GM18498 (cell line): ENCODE results near the gene PTPRE.

Source experiments
- ATAC-seq: cut with Tn5 transposase; IDR thresholded peaks from one replicate; pipeline ENCODE4 v1.9.1; 2021; ENCODE audit warnings: mild to moderate bottlenecking, moderate library complexity; ENCODE audit not compliant: unreplicated experiment

The PTPRE gene

DNA sequence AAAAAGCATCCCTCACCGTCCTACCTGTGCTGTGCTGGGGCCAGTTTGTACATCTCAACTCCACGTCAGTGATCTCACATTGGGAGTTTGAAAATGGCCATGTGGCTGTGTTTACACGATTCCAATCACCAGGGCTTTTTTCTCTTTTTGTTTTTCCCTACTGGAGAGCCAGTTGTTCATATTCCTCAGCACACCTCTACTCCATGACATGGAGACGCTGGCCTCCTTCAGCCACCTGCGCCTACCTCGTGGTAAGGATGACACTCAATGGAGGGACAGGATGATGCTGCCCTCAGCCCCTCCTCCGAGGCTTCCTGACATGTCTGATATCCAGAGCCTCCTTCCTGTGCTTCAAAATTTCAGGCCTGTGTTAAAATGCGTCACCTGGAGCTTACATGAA lies 24.5 kb upstream of the PTPRE start:
- ATAC-seq, result no peak

GRCh38 chr10:127882801-127883459 lies 24.0 kb upstream of the PTPRE start:
- no peak for ATAC-seq

DNA sequence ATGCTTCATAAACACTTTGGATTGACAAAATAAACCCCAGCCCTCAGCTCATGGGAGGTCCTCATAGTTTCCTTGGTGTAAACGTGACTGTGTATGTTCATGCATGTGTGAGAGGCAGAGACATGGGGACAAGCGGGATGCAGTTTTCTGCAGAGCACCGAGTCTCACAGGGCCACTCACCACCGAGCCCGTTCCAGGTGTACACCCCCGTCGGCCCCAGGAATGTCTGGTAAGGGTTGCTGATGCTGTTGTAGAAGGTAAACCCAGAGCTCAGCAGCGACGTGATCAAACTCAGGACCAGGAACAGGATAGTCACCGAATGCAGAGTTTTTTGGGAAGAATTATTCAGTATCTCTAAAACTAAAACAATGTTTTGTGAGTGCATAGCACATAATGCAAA lies 23.4 kb upstream of the PTPRE start:
- ATAC-seq, result no peak

- no peak for ATAC-seq
Measured at GRCh38 chr10:127884501-127884900, 22.4 kb upstream of the PTPRE start.

DNA sequence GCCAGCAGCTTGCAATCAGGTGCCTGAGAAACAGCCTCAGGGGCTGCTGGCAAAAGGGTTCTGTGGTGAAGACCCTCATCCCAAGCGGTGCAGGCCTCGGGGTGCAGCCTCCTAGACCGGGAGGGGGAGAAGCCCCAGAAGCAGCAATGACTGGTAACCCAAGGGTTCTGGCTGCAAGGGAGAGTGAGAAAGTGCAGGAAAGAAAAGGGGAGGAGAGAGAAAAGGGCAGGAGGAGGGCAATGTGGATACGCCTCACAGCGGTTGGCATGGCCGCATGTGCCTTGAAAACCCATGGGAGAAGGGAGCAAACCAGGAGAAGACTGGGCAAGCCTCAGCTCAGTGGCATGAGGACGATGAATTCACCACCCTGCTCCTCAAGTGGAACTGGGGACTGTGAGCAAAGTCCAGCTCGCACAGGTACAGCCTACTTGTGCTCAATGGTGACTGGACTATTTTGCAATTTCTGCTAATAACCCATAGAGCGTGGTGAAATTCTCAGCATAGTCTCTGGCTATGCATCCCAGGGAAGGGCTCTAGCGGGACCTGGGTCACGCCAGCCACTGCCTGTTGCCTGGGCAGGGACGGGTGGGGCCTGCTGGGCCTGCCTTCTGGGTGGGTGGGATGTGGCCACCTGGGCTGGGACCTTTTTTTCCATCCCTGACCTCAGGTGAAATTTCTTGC lies 20.4 kb upstream of the PTPRE start:
- ATAC-seq, result no peak

DNA sequence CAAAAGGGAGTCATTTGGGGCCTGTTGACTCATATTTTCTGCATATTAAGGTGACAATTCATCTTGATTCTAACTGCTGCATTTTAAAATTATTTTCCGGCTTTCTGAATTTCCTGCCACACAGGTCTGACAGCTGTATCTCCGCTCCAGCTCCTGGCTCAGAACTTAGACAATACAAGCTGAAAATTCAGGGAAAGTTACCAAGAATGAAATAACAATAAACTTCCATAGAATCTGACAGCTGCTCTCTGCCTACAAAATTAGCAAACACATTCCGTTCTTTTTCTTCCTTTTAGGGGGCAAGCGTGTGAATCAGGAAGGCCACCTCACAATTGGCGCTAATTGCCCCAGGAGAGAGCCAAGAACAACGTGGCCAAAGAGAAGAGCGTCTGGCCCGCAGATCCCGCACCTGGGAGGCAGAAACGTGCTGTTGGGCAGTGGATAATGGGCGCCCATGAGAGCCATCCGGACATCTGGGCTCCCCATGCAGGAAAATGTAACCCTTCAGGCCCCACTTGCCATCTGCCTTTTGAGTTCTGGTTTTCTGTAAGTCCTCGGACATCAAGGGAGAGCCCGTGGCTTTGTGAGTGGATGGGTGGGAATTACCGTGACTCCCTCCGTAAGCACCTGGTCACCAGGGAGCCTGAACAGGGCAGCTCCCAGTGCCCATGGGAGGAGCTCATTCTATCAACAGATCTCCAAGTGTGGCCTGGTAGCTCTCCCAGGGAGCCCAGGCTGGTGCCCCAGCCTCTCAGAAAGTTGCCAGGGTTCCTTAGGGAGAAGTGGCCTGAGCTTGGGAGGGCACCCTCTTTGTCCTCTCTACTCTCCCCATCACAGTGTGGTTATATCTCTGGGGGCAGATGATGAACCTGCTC lies 19.1 kb upstream of the PTPRE start:
- ATAC-seq, result no peak

- ATAC-seq, result no peak
Measured at GRCh38 chr10:127888521-127889312, 18.2 kb upstream of the PTPRE start.

GRCh38 chr10:127889605-127890195 lies 17.2 kb upstream of the PTPRE start:
- no peak for ATAC-seq

DNA sequence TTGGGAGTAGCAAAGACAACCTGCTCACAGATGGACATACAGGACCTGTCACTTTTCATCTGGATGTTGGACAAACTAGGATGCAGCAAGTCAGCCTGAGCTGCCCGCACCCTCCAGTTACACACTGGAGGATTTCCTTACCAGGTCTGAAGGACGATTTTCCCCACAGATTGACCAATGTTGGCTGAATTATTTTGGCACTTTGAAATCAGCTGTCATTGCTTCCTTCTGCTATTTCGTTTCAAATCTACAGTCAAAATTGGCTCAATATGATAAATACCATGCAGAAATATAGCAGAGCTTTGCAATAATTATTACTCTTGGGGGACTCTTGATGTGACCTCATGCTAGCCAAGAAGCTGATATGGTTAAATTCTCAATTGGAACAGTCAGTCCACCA lies 16.7 kb upstream of the PTPRE start:
- ATAC-seq, result no peak

GRCh38 chr10:127890832-127891334 lies 16.0 kb upstream of the PTPRE start:
- no peak for ATAC-seq

GRCh38 chr10:127892743-127893142 lies 14.2 kb upstream of the PTPRE start, which contains the start of gene CLRN3:
TSS of gene CLRN3 (minus strand) at chr10:127892941. CDS start at chr10:127892784, 157 bp downstream.
- ATAC-seq, result no peak

DNA sequence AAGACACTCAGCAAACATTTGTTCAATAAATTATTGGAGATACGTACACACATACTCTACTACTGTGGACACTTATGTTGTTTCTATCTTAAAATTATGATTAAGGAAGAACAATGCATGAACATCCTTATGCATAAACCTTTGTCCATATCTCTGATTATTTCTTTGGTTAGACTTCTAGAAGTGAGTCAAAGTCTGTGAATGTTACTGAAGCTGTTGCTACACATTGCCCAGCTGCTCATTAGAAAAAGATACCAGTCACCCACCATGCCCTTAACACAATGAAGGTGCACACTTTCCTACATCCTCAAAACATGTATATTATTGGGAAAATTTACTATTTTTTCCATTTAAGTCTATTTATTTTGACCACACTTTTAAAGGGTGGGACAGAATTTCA lies 12.8 kb upstream of the PTPRE start:
- no peak for ATAC-seq

DNA sequence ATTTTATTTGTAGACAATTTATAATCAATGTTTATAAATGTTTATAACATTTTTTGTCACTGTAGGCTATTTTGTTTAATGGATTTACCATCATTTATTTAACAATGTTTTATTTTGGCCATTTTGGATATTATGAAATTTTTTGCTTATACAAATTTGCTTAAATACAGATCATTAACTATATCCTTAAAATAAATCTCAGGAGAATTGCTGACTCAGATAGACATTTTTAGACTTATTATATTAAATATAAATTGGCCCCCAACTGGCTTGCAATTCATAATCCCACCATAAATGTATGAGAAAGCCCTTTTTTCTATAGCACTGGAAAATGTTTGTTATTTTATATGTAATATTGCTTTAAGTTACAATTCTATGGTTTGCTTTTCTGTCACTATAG lies 10.3 kb upstream of the PTPRE start:
- ATAC-seq, result no peak

GRCh38 chr10:127897177-127897576 lies 9.7 kb upstream of the PTPRE start:
- no peak for ATAC-seq

DNA sequence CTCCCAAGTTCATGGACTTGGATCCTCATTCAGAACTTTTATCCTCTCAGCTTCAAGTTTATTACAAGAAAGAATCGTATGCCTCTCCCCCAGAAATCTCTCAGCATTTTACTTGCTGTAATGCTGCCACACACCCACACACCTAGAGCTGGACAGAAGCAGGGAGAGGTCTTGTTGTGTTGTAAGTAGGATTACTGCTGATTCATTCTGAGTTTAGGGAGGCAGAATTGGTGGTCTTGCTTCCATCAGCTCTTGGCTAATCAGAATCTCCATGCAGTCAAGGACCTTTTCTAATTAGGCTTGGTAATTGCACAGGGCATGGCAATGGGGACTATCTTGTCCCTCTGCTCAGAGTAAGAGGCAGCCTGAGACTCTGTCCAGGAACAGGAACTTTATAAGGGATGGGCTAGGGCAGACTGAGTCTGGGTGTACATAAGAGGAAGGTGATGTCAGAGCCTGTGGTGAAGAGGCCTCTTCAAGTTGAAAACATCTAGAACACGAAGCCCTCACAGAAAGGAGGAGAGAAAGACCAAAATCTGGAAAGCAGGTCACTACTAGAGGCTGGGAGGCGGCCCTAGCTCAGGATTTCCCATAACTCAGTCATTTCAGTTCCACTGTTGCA lies 7.0 kb upstream of the PTPRE start:
- no peak for ATAC-seq

DNA sequence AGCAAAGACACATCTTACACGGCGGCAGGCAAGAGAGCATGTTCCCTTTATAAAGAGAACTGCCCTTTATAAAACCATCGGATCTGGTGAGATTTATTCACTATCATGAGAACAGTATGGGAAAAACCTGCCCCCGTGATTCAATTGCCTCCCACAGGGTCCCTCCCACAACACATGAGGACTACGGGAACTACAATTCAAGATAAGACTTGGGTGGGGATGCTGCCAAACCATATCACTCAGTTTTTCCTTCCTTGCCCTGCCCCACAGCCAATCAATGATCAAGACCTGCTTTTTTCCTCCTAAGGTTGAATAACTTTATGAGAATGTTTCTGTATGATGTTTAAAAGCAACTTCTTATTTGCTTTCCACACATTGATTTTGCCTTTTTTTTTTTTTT lies 3.1 kb upstream of the PTPRE start:
- ATAC-seq, result no peak

GRCh38 chr10:127904311-127905000 lies 2.4 kb upstream of the PTPRE start:
- ATAC-seq, result no peak

DNA sequence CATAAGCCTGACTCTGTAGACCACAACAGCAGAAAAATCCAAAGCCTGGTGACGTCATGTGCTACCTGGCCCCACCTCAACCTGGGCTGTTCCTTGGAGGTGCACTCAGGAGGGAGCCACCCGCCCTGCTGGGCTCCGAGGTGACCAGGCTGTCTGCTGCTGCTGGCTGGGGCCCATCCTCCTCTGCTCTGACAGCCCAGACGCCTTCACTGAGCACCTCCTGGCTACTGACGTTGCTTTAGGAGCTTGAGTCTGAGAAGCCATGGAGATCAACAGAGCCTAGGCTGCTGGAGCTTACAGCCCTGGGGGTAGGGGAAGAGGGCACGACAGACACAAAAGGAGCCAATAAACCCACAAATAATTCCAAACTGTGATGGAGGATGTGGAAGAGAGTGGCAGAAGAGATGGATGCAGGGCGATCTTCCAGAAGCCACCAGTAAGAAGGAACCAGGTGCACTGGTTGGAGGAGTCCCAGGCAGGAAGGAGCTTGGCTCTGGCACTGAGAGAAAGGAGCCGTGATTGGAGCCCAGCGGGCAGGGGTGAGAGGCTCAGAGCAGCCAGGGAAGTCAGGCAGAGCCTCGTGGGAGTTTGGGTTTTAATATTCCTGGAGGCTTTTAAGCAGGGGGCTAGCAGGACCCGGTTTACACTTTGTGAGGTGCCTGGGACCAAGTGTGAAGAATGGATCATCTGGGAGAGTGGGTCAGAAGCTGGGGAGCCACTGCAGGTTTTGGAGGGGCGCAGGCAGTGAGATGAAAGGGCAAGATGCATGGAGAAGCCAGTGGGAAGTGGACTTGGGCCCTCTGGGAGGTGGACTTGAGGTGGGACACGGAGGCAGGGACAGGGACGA lies 1.7 kb upstream of the PTPRE start:
- ATAC-seq, result no peak
